RCC 7860 (cell line): ENCODE results near the gene ACBD6.

ENCODE experiments used
- DNase-seq: peaks from one replicate; pipeline ENCODE4 v3.0.0-alpha.2; 2015; ENCODE audit warnings: low spot score
- FAIRE-seq: peaks from 2 replicates; lab custom pipeline; 2012; peaks lifted over from hg19 to GRCh38; lab: Jason Lieb, UNC

Gene ACBD6

DNA sequence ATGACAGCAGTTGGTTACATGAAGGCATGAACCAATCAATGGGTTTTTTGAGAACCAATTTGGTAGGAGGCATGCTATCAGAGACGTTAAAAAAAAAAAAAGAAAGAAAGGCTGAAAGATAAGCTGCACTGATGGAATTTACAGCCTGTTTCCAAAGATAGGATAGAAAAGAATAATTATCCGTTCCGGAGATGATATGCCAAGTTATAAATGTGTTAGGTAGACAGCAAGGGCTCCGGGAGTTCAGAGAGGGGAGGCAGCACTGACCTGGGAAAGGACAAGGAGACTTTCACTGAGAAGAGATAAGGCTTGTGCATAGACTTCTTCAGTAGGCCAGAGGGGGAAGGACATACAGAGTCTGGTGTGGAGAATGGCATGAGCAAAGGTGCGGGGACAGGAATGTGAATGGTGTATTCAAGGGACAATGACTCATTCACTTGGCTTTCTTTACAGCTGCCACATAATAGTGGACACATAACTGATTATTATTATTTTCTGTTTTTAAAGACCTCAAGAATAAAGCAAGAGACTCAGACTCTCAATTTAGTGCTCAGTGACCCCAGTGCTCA lies 24.8 kb upstream of the ACBD6 start:
- DNase-seq = peak; percentile 38
- no peak for FAIRE-seq

DNA sequence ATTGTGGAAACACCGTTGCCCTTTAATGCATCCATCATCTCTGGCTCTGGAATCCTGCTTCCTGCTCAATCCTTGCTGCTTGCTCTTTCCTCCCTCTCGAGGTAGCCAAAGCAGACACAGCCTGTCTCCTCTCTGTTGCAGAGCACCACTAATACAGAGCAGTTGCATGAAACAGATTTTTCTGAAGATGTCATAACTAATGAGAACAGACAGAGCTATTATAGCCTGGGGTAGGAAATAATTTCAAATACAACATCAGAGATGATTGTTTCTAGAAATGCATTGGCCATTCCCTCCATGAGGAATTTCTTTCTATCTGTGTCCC lies 23.3 kb upstream of the ACBD6 start:
- DNase-seq (no peak), FAIRE-seq (no peak)

DNA sequence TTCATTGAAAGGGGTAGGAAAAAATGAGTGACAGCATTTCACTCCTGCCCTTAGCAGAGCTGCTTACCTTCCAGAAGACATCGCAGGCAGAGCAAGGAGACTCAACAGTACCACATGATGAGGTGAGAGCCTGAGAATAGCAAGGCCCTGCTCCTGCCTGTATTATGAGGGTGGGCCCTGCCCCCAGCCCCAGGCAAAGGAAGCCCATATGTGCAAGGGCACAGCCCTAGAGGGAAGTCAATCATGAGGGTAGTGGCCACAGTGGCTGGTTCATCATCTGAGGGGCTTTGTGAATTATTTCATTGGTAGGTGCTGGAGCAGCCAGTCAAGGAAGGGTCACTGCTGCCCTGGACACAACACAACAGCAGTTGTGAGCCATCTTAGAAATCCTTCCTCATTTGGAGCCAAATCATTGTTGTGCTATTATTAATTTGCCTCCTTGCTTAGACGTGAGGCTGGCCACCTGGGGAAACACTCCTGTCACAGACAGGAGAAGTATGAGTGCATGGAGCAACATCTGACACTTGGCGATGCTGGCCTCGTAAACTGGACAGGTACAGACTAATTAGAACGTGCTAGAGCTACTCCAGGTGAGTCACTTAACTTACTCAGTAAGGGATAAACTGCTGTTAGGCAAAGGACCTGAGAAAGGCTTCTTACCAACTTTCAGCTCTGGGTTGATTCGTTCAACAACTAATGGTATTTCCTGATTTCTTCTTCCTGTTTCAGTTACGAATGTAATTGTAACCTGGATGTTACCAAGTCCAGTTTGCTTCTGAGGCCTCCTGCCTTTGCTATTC lies 22.7 kb upstream of the ACBD6 start:
- no peak for FAIRE-seq
- DNase-seq = no peak

DNA sequence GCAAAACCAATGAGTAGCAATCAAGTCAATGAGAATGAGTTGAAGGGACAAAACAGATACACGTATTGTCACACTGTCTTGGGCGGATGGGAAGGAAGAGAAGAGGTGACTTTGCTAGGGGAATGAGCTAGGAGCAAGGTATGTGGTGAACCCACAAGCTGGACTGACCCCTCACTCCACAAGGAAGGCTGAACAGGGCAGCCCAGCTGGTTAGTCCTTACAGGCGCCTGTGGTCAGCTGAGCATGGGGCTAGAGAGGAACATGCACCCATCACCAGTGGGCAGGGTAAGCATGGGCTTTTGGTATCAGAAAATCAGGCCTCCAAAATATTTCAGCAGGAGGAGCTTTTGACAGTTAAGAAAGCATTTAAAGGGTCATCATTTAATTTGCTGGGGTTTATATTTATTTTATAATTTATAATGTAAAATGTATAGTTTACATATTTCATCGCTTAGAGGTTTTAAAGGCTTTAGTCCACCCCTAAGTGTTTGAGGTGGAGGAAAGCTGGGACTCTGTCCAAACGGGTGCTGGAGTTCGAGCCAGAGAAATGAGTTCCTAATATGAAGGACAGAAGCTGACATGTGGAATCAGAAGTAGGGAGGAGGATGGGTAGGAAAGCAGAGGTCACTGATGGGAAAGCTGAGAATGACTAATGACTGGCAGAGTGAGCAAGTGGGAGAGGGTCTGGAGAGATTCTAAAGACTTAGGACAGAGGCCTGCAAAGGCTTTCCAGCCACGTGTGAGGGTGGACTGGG lies 22.0 kb upstream of the ACBD6 start:
- FAIRE-seq (no peak), DNase-seq (no peak)

DNA sequence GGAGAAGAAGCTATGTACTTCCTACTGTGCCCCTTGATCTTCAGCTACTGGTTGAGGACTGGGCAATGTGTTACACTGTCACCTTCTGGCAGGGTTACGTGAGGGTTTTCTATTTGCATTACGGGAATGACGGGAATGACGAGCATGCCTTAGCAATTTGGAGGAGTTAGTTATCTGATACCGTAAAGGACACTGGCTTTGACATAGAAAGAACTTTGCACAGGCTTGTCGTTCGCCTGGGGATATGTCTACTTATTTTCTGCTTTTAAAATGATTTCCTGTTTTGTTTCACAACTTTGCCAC lies 19.8 kb upstream of the ACBD6 start:
- no peak for DNase-seq
- no peak for FAIRE-seq

DNA sequence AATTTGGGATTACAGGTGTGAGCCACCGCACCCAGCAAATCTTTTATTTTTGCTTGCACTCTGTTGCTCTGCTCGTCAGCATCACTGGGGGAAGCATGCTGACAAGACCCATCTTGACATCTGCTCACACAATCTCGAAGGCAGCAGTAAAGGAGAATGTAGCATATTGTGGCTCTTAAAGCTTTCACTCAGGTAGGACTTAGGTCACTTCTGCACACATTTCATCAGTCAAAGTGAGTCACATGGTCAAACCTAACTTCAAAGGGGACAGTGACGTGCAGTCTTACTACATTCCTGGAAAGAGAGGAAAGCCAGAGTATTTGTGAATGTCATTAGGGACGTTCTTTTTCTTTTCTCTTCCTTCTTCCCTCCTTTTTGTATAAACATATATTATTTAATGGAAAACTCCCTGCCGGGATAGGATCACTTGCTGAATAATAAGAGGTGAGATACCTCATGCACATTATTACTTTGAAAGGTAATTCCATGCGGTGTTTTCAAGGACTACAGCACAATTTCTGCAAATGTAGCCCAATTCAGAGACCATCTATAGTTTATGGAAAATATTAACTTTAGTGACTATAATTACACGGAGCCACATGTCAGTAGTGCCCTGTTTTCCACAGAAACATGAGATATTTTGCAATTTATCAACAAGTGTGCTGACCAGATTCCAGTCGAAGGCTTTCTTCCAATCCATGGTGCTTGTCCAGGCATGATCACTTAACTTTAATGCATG lies 19.3 kb upstream of the ACBD6 start:
- DNase-seq (no peak), FAIRE-seq (no peak)

DNA sequence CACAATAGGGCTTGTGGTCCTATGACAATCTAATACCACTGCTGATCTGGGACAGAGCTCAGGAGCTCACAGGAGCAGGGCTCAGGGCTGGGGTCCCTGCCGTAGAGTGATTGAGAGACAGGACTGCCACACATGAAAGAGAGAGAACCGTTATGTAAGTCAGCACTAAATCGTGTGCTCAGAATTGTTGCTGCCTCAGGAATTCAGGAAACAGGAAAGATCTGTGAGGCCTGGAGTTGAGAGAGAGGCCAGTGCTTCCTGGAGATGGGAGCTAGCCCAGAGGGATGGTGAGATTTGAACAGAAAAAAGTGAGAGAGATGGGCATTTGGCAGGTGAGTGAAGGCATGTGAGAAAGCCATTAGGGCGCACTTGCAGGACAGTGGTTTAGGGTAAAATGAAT lies 17.5 kb upstream of the ACBD6 start:
- DNase-seq (no peak), FAIRE-seq (no peak)

DNA sequence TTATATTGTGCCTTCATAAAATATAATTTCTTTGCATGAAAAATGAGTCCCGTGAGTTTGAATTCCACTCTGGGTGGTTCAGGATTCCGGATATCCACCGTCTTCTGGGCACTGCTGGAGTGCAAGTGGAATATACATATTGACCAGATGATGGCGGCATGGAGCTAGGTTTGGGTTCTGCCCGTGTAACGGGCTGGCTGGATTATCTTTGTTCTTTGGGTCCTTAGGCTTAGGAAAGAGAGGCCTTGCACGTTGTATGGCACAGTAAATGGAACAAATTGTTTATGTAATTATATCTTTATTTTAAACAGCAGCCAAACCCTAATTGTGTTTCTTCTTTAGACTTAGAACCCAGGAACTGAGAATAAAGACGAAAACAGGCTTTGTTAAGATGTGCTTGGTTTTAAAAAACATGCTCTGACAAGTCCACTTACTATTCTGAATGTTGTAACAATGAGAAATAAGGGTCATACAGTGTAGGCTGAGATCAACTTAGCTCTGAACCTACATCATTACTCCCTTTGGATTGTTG lies 13.5 kb upstream of the ACBD6 start:
- FAIRE-seq (peak; percentile 78), DNase-seq (peak; percentile 66)

DNA sequence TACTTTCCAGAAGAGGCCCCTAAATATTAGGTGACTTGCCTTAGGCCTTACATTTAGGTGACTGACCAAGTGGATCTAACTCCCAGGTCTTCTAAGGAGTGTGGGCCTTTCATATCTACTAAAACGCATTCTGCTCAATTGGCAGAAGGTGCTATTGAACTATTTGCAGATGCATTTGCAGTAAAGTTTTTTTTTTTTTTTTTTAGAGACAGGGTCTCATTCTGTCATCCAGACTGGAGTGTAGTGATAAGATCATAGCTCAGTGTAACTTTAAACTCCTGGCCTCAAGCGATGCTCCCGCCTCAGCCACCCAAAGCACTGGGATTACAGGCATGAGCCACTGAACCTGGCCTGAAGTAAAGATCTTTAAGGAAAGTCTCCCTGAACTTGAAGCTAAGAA lies 13.0 kb upstream of the ACBD6 start:
- FAIRE-seq (no peak), DNase-seq (no peak)

DNA sequence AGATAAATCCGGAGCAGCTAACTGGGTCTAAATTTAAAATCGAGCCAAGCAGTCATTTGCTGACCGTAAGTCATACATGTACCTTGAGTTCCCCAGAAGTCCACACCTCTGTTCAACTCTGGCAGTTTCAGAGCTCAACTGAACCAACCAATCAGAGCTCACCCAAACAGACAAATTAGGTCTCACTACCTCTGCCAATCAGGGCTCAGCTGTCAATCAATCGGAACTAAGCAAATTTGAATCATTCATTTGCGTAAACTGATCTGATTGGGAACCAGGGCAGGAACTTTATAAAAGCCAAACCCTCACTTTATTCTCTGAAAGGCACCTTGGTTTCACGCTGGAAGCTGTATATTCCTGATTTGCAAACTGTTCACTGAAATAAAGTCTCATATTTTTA lies 11.2 kb upstream of the ACBD6 start:
- DNase-seq (no peak), FAIRE-seq (no peak)

DNA sequence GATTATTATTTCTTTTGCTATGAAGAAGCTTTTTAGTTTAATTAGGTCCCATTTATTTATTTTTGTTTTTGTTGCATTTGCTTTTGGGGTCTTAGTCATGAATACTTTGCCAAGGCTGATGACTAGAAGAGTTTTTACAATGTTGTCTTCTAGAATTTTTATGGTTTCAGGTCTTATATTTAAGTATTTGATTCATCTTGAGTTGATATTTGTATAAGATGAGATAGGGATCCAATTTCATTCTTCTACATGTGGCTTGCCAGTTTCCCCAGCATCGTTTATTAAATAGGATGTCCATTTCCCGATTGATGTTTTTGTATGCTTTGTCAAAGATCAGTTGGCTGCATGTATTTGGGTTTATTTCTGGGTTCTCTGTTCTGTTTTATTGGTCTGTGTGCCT lies 8.5 kb upstream of the ACBD6 start:
- FAIRE-seq = no peak
- DNase-seq = no peak

DNA sequence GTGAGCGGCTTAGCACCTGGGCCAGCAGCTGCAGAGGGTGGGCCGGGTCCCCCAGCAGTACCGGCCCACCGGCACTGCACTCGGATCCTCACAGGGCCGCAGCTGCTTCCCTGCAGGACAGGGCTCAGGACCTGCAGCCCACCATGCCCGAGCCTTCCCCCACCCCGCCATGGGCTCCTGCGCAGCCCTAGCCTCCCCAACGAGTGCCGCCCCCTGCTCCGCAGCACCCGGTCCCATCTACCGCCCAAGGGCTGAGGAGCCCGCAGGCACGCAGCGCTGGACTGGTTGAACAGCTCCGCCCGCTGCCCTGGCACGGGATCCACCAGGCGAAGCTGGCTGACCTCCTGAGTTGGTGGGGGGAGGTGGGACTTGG lies 6.3 kb upstream of the ACBD6 start:
- FAIRE-seq = no peak
- no peak for DNase-seq

DNA sequence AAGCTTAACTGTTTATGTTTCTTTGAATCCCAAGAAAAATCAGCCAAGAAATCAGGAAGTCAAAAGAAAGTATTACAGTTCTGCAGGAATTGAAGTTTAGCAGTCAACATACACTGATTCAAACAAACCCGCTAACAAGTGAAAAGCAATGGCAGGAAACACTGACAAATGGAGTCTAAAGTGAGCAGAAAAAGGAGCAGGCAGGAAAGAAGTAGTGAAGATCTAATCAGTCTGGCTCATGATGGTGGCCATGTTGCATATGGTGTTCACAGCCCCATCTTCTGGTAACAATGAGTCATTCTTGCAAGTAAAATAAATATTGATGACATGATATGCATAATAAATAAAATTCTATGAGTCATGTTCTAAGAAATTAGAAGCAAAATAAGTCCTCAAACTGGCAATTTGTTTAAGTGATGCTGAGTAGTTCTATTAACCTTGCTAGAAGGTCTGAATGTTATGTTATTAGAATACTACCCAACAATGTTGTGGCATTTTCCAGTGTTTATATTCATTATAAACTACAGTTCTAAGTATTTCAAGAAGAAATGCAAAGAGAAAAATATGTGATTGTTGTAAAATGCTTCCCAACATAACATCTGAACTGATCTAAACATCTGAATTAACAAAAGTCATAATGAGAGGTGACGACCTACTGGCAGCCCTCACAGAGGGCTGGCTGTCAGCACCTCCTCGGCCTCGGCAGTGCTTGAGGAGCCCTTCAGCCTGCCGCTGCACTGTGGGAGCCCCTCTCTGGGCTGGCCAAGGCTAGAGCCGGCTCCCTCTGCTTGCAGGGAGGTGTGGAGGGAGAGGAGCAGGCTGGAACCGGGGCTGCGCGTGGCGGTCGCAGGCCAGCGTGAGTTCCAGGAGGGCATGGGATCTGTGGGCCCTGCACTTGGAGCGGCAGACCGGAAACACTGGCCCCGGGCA lies 5.7 kb upstream of the ACBD6 start:
- DNase-seq (no peak), FAIRE-seq (no peak)

DNA sequence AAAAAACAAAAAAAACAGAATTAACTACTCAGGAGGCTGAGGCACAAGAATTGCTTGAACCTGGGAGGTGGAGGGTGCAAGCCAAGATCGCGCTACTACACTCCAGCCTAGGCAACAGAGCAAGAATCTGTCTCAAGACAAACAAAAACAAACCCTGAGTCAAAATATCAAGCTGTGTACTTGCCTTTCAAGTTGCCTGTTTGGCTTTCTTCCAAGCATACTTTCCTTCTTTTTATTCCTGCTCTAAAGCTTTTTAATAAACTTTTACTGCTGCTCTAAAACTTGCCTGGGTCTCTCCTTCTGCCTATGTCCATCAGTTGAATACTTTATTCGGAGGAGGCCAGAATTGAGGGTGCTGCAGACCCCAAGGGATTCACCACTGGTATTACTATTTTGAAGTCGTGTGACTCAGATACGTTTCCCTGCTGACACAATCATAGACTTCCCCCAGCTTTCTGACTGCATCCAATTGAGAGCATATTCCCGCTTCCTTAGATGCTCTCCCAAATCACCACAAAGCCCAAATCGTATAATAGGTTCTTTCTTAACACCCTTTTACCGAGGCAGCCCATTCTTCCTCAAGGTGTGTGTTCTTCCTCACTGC lies 3.5 kb upstream of the ACBD6 start:
- no peak for FAIRE-seq
- no peak for DNase-seq

DNA sequence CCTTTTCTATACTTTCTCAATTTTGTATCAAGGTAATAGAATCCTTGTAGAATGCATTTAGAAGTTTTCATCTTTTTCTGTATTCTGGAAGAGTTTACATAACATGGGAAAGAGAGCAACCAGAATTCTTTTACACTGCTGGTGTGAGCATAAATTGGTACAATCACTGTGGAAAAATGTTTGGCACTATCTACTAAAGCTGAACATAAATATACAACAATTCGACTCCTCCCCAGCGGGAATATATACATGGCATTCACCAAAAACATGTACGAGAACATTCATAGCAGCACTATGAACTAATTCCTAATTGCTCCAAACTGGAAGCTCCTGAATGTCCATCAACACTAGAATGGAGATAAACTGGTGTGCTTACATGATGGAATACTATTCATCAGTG lies 1.8 kb upstream of the ACBD6 start:
- FAIRE-seq = no peak
- DNase-seq = no peak

DNA sequence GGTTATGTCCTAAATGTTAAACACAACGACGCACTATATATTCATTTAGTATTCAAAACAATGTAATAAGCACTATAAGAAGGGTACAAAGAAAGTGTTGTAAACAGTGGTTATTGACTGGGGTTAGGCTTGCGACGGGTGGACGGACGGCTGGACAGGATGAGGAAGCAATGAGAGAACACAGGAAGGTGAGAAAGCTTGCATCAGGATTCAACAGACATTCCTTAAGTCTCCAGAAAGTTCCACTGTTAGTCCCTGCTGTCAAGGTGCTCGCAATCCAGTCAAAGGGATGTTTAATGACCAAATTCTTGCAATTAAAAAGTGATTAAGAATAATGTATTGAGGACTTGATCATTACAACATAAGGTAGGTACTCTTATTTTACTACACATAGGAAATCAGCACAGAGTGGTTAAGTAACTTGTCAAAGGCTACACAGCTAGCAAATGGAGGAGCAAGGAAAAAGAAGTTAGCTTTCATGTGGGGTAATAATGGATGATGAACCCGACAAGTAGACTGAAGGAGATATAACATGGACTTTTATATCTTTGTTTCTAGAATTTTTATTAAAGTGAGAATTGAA lies 994 bp upstream of the ACBD6 start:
- peak; percentile 4 for DNase-seq
- FAIRE-seq = no peak

DNA sequence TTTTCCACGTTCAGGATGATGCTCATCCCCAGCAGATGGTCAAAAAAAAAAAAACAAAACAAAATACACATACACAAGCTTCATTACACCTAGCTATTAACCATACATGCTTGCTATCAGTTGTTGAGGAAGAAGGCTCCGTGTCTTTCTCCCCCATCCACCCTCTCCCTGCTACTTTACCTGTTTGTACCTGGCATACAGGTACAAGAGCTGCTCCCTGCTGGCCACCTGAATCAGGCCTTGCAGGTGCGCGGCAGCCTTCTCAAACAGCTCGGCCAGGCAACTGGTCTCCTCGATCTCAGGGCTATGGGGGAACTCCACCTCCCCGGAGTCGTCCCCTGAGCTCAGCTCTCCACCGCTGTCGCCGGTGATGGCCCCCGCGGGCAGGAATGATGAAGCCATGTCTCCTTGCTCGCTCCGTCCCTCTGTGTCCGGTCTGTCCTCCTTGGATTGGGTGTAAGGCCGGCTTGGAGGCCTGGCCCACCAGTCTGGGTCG lies 464 bp downstream of the ACBD6 start:
- FAIRE-seq = no peak

DNA sequence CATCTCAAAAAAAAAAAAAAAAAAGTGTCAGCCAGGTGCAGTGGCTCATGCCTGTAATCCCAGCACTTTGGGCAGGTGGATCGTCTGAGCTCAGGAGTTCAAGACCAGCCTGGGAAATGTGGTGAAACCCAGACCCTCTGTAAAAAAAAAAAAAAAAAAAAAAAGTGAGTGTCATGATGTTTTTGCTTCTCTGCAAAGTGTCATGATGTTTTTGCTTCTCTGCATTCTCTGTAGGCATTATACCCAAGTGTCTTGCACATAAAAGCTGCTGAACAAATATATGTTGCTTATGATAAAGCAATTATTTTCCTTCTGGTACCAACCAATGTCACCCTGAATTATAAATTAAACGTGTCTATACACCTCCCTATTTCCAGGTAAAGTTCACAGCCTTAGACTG lies 1.7 kb downstream of the ACBD6 start:
- DNase-seq = no peak

More for the DNA sequence above, 464 bp downstream of the ACBD6 start:
- DNase-seq = no peak

DNA sequence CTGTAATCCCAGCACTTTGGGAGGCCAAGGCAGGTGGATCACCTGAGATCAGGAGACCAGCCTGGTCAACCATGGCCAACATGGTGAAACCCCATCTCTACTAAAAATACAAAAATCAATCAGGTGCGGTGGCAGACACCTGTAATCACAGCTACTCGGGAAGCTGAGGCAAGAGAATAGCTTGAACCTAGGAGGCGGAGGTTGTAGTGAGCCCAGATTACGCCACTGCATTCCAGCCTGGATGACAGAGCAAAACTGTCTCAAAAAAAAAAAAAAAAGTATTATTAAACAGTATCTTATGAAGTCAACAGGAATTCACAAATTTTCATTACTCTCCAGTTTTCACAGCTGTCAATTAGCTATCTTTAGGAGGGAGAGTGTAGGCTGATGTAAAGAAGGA lies 3.8 kb downstream of the ACBD6 start:
- no peak for DNase-seq
- no peak for FAIRE-seq

More for the DNA sequence above, 1.7 kb downstream of the ACBD6 start:
- no peak for FAIRE-seq

DNA sequence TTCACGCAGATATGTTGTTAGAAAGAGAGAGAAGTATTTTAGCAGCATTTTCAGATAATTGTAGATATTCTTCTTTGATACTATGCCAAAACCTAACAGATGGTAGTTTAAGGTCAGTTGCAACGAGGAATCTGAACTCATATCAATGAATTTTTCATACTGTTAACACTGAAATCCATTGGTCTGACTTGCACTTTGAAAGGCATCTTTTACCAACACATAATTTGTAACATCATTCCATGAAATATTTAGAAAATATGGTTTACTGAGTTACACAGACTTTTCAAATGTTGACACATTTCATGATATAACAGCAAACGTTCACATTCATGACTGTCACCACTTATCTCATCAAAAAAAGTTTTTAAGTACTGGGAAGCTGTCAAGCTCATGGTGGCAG lies 4.6 kb downstream of the ACBD6 start:
- no peak for FAIRE-seq

More for the DNA sequence above, 4.6 kb downstream of the ACBD6 start:
- DNase-seq = no peak
